ENCODE data around the gene NECAP2. TPM values are rescaled to one million over a fixed set of nuclear protein-coding genes. Genes with fewer than 3 reads are reported as not detected.

NECAP2 gene
- total and polyA plus RNA-seq, 12 donors, result 7.9 to 34.0 (median 13.0) TPM

DNA sequence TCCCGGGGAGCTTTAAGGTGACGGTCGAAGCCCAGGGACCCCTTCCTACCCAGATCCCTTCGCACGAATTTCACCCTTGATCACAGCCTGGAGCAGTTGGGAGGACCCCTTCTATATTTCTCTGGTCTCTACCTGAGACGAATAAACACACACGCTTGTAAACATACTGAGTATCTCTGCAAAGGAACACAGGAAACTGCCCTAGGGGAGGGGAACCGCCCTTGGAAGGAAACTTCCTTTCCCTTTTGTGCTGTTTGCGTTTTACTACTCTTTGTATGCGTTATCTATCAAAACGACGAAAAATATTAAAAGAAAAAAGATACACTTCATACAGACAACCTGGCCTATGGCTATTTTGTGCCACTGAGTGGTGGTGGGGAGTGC lies 750 bp downstream of the NECAP2 start:
- 1 to 2% methylated on average over 12 of the region's 12 CpGs for WGBS, 2 donors
- Histone ChIP-seq H3K4me3 (peak overlapping the region; percentile 64 to 100 (median 93)), H3K9me3 (no peaks in the 10 kb centered on the region), H3K36me3 (peaks cover 0 to 42% (median 15%) of the 10 kb centered on the region in 9 donors), H3K27me3 (no peaks in the 10 kb centered on the region), H3K4me1 (peaks cover 19 to 61% (median 33%) of the 10 kb centered on the region in 9 donors), H3K27ac (peak overlapping the region; percentile 73 to 98 (median 84))
- no peak for DNase-seq
- TF ChIP-seq, protein P1, sequence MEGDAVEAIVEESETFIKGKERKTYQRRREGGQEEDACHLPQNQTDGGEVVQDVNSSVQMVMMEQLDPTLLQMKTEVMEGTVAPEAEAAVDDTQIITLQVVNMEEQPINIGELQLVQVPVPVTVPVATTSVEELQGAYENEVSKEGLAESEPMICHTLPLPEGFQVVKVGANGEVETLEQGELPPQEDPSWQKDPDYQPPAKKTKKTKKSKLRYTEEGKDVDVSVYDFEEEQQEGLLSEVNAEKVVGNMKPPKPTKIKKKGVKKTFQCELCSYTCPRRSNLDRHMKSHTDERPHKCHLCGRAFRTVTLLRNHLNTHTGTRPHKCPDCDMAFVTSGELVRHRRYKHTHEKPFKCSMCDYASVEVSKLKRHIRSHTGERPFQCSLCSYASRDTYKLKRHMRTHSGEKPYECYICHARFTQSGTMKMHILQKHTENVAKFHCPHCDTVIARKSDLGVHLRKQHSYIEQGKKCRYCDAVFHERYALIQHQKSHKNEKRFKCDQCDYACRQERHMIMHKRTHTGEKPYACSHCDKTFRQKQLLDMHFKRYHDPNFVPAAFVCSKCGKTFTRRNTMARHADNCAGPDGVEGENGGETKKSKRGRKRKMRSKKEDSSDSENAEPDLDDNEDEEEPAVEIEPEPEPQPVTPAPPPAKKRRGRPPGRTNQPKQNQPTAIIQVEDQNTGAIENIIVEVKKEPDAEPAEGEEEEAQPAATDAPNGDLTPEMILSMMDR (IDR thresholded peaks at IDR 0.05), result no peak
- peak in 4 of 8 donors; percentile 18 to 35 (median 24) for ATAC-seq
- intact Hi-C loops (cut with DNase I), result loop anchor here in 6 of 10 donors (2.0 to 10.0 kb wide), 5 partner anchors 54 to 74 kb away; partner anchors contain the start of gene SZRD1 (in 2 of the 6)

DNA sequence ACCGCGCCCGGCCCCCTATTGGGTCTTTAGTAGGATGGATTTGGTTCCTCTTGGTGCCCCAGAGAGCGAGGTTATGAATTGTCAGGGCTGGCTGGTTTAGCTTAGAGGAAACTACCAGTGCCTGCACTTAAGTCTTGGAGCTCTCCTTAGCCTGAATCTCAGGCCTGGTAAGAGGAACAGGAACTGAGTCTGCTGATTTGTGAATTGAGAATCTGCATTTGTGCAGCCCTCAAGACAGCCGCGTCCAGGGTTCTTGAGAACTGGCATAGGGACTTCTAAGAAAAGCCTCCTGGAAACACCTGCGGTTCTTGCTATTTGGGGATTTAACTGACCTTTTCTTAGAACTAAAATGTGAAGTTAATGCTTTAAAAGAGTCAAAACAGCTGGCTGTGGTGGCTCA lies 1.7 kb downstream of the NECAP2 start:
- H3K36me3 ChIP-seq, result peaks cover 0 to 52% (median 20%) of the 10 kb centered on the region in 9 donors
- H3K4me3 ChIP-seq, result peak overlapping the region in 4 of 10 donors; percentile 97 to 100 (median 99)
- DNase-seq (no peak), ATAC-seq (no peak)
- WGBS, 2 donors, result 84 to 86% methylated on average over 7 of the region's 7 CpGs
- H3K27ac ChIP-seq, result peak overlapping the region in 3 of 10 donors; percentile 85 to 98 (median 92)
- TF ChIP-seq, protein P1 (IDR thresholded peaks at IDR 0.05), result no peak
- intact Hi-C loops (cut with DNase I), result loop anchor here in 6 of 10 donors (5.0 to 10.0 kb wide), 4 partner anchors 53 to 75 kb away; partner anchors contain the start of gene SZRD1 (in 2 of the 6)
- peaks cover 19 to 61% (median 33%) of the 10 kb centered on the region in 9 donors for H3K4me1 ChIP-seq
- H3K9me3 ChIP-seq, result no peaks in the 10 kb centered on the region
- H3K27me3 ChIP-seq, result no peaks in the 10 kb centered on the region

GRCh38 chr1:16442941-16443340 lies 2.4 kb downstream of the NECAP2 start:
- intact Hi-C loops (cut with DNase I), result loop anchor here in 6 of 10 donors (5.0 to 10.0 kb wide), 4 partner anchors 52 to 76 kb away; partner anchors contain the start of gene SZRD1 (in 2 of the 6)
- Histone ChIP-seq H3K4me1 (peaks cover 19 to 61% (median 33%) of the 10 kb centered on the region in 9 donors), H3K4me3 (peak overlapping the region in 1 of 10 donors; percentile 100), H3K9me3 (no peaks in the 10 kb centered on the region), H3K36me3 (peaks cover 0 to 59% (median 27%) of the 10 kb centered on the region in 9 donors), H3K27me3 (no peaks in the 10 kb centered on the region), H3K27ac (peak overlapping the region in 3 of 10 donors; percentile 9 to 98 (median 24))
- TF ChIP-seq, protein P1 (IDR thresholded peaks at IDR 0.05), result no peak
- DNase-seq (no peak), ATAC-seq (no peak)
- 57 to 61% methylated on average over 2 of the region's 2 CpGs for WGBS, 2 donors

- TF ChIP-seq, protein P1 (IDR thresholded peaks at IDR 0.05), result no peak
- Histone ChIP-seq H3K4me3 (peak overlapping the region in 1 of 10 donors; percentile 5), H3K27ac (peak overlapping the region in 3 of 10 donors; percentile 8 to 98 (median 38)), H3K36me3 (peaks cover 0 to 71% (median 39%) of the 10 kb centered on the region in 9 donors), H3K27me3 (no peaks in the 10 kb centered on the region), H3K4me1 (peaks cover 19 to 54% (median 33%) of the 10 kb centered on the region in 9 donors), H3K9me3 (no peaks in the 10 kb centered on the region)
- 68 to 70% methylated on average over 14 of the region's 14 CpGs for WGBS, 2 donors
- intact Hi-C loops (cut with DNase I), result loop anchor here in 6 of 10 donors (5.0 to 10.0 kb wide), 4 partner anchors 51 to 77 kb away; partner anchors contain the start of gene SZRD1 (in 2 of the 6)
- ATAC-seq (no peak), DNase-seq (no peak)
Observed at GRCh38 chr1:16443975-16444770, 3.6 kb downstream of the NECAP2 start.
